Skeletal muscle satellite cell (primary cell): Measurements from ENCODE around the gene FOXC1.

ENCODE experiments used
- H3K27me3 ChIP-seq: 2 replicates; pipeline ENCODE4 v1.7.0; 2013; ENCODE audit warnings: low read length; ENCODE audit not compliant: control insufficient read depth, insufficient read depth
- H3K36me3 ChIP-seq: 2 replicates; pipeline ENCODE4 v1.7.0; 2013; ENCODE audit warnings: mild to moderate bottlenecking, control low read depth, low read length; ENCODE audit not compliant: insufficient read depth
- H3K4me1 ChIP-seq: 2 replicates; pipeline ENCODE4 v1.7.0; 2013; ENCODE audit warnings: low read length; ENCODE audit not compliant: control insufficient read depth, insufficient read depth
- H3K4me2 ChIP-seq: 2 replicates; pipeline ENCODE4 v1.7.0; 2013; ENCODE audit warnings: mild to moderate bottlenecking, low read length
- H3K4me3 ChIP-seq: 2 replicates; pipeline ENCODE4 v1.7.0; 2013; ENCODE audit warnings: low read length
- H3K9ac ChIP-seq: 2 replicates; pipeline ENCODE4 v1.7.0; 2013; ENCODE audit warnings: mild to moderate bottlenecking, low read depth, low read length, moderate library complexity
- H3K9me3 ChIP-seq: replicated peaks from 2 replicates; pipeline ENCODE4 v1.7.0; 2013; ENCODE audit warnings: mild to moderate bottlenecking, control low read depth, low read length

Gene FOXC1

DNA sequence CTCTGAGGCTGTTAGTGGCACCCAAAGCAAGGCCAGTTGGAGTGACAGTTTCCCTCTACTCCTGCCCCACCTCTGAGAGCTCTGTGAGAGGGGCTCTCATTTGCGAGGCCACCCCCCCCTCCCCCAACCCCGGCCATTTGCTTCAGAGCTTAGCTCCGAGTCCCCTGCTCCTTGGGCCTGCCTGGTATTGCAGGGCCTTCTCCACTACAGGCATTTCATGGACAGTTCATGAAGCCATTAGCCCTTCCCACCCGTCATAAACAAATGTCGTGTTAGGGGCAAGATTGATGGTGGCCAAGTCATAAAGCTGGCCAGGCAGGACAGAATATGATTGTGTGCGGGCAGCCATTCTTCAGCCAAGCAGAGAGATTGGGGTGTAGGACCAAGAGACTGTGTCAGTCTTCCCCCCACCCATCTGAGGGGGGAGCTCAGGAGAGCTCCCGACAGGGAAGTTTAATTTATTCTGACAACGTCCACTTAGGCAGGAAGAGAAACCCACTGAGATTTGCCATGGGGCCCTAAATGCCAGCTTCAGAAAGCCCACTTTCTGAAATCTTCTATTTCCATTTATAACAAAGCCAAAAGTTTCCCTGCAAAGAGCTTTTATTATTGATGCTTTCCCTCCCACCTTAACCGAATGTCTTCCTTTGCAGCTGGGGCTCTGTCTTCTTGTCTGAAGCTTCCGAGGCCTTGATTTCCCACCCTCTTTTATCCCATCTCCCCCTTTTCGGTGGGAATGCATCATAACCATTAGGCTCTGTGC lies 7.2 kb downstream of the FOXC1 start:
- Histone ChIP-seq H3K27me3 (peaks cover 7% of the 10 kb centered on the region), H3K9me3 (no peaks in the 10 kb centered on the region), H3K4me3 (no peak overlapping the region), H3K36me3 (no peaks in the 10 kb centered on the region), H3K9ac (no peak overlapping the region), H3K4me1 (peaks cover 17% of the 10 kb centered on the region), H3K4me2 (no peak overlapping the region)

DNA sequence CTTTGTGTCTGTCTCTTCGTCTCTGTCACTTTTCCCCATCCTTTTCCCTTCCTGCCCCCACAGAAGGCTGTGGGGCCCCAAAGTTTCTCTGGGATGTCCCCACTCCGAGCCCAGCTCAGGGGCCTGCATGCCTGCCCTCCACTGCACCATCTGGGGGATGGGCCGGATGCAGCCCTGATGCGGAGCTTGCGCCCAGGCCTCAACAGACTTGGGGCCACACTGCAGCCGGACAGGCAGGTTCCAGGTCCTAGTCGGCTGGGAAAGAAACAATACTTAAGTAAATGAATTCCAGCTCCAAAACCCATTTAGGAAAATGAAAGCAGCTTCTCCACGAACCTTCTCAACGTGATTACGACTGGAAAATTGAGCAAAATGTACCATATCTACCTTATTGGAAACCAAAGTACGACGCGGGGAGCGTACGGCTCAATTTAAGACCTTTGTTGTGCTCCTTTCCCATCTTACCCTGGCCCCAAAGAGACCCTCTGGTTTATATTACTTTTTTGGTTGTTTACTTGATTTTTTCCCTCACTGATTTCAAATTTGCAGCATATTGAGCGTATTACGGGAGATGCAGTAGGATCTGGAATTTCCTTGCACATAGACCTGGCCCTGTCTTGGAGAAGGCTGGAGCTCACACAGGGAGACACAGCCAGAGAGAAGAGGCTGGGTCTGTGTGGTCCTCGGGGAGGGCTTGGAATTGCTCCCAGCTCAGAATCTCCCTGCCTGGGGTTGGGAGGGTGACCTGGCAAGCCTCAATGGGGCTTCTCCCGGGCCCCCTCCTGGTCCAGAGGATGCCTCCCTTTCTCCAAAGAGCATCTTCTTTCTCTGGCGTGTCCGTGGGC lies 8.0 kb downstream of the FOXC1 start:
- H3K36me3 ChIP-seq = no peaks in the 10 kb centered on the region
- H3K4me3 ChIP-seq = no peak overlapping the region
- no peak overlapping the region for H3K9ac ChIP-seq
- no peak overlapping the region for H3K4me2 ChIP-seq
- peaks cover 7% of the 10 kb centered on the region for H3K27me3 ChIP-seq
- H3K9me3 ChIP-seq = no peaks in the 10 kb centered on the region
- H3K4me1 ChIP-seq = peaks cover 9% of the 10 kb centered on the region

DNA sequence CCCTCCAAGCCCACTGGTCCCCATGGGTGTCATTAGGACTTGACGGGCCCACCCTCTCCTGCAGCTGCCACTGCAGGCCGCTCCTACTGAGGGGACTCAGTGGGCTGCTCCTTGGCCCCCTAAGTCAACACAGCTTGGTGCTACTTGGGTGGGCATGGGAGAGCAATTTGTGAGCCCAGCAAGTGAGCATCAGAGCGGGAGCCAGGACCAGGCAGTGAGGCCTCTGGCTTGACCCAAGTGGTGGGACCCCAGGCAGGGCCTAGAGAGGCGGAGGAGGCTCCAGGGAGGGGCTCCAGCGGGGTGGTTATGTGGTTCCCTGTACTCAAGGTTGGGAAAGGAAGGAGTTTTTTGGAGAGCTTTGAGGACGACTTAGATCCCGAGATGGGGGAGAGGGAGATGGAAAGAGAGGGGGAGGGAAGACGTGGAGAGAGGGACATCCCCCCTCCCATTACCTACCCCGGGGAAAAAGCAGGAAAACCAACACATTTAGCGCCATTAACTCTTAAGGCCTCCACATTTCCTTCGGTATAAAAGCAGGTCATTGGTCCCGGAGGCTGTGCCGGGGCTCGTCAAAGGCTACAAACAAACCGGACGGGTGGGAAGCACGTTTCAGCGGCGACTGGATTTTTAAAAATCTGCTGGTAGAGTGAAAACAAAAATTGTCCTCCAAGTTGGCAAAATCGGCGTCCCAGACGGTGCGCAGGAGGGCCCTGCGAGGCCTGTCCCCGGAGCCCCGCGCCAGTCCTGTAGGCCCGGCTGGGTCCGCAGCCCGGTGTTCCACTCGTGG lies 8.8 kb downstream of the FOXC1 start:
- Histone ChIP-seq H3K4me3 (no peak overlapping the region), H3K4me2 (no peak overlapping the region), H3K27me3 (peaks cover 7% of the 10 kb centered on the region), H3K36me3 (no peaks in the 10 kb centered on the region), H3K9me3 (no peaks in the 10 kb centered on the region), H3K4me1 (peaks cover 6% of the 10 kb centered on the region), H3K9ac (no peak overlapping the region)

DNA sequence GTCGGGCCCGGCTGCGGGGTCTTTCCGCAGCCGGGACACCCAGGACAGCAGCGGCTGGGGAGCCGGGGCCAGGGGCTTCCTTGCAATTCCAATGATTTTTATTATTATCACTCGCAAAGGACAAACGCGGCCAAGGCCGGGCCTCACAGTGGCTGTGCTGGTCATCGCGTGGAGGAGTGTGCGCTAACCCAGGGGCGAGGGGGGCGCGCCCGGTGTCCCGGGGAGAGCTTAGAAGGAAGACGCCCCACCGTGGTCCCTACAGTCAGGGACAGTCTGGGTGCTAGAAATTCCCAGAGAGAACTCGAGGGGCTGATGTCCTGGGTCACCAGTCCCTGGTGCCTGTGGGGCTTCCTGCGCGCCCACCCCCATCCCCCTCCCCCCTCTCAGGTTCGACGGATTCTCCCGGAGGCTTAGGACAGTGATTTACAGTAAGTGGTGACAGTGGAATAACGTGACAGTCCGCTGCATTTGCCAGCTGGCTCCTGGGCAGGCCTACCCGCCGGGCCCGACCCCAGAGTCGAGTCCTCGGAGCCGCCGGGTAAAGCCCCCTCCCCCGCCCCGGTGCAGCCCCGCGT lies 9.5 kb downstream of the FOXC1 start:
- H3K4me1 ChIP-seq = peaks cover 6% of the 10 kb centered on the region
- H3K27me3 ChIP-seq = peaks cover 7% of the 10 kb centered on the region
- no peaks in the 10 kb centered on the region for H3K9me3 ChIP-seq
- no peak overlapping the region for H3K9ac ChIP-seq
- no peak overlapping the region for H3K4me3 ChIP-seq
- H3K36me3 ChIP-seq = no peaks in the 10 kb centered on the region
- H3K4me2 ChIP-seq = no peak overlapping the region

DNA sequence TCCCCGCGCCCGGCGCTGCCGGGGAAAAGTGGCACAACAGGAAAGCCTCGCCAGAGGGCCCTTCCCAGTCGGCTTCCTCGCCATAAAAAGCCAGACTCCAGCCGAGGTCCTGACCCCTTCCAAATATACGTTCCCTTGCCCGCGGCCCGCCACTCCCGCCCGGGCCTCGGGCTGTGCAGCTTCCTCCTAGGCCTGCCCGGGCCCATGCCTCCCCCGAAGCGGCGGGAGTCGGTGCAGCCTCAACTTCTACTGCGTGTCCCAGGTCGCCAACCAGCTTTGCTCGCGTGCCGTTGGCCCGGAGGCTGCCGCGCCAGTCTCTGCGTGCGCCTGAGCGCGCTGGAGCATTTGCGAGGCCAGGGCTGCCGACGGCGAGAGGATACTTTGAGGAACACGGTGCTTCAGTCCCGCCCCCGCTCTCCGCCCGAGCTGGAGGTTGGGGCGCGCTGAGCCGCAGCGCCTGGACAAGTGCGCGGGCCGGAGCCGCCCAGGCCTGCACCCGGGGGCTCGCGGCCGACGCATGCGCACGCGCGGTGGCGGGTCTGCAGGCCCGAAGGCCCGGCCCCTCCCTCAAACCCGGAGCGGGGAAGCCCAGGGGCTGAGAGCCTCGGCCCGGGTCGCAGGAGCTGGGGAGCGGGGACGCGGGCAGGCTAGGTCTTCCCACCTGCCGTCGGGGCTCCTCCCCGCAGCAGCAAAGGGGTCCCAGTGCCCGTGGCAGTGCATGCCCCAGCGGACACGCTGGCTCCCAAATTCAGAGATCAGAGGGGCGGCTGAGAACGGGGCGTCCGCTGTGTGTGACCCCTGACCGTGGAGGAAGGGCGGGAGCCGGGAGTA lies 10.2 kb downstream of the FOXC1 start:
- Histone ChIP-seq H3K4me1 (peaks cover 6% of the 10 kb centered on the region), H3K4me2 (peak overlapping the region; percentile 72), H3K27me3 (peaks cover 8% of the 10 kb centered on the region), H3K4me3 (peak overlapping the region; percentile 56), H3K36me3 (no peaks in the 10 kb centered on the region), H3K9me3 (no peaks in the 10 kb centered on the region), H3K9ac (no peak overlapping the region)

DNA sequence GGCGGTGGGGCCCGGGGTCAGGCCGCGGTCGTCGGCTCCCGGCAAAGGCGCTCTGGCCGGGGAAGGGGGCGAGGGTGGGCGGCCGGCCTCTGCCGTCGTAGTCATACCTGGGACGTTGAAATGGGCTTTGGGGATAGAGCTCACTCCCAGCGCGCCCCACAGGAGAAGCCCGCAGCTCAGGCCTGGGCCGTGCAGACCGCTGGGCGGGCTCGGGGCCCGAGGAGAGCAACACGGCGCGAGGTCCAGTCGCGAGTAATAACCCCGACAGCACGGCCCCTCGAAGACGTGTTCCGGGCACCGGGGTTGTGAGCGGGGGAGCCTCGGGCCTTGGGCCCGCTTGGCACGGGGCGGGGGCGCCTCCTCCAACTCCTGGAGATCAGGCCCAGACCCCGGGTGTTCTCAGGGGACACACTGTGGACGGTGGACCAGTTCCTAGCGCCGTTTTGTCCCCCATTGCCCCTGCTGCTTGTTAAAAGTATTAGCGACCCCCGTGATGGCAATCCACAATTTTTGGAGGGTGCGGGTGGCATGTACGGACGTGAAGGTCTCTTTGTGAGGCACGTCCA lies 10.9 kb downstream of the FOXC1 start:
- Histone ChIP-seq H3K9me3 (no peaks in the 10 kb centered on the region), H3K36me3 (no peaks in the 10 kb centered on the region), H3K4me2 (no peak overlapping the region), H3K27me3 (peaks cover 15% of the 10 kb centered on the region), H3K4me3 (no peak overlapping the region), H3K9ac (no peak overlapping the region), H3K4me1 (peaks cover 10% of the 10 kb centered on the region)

DNA sequence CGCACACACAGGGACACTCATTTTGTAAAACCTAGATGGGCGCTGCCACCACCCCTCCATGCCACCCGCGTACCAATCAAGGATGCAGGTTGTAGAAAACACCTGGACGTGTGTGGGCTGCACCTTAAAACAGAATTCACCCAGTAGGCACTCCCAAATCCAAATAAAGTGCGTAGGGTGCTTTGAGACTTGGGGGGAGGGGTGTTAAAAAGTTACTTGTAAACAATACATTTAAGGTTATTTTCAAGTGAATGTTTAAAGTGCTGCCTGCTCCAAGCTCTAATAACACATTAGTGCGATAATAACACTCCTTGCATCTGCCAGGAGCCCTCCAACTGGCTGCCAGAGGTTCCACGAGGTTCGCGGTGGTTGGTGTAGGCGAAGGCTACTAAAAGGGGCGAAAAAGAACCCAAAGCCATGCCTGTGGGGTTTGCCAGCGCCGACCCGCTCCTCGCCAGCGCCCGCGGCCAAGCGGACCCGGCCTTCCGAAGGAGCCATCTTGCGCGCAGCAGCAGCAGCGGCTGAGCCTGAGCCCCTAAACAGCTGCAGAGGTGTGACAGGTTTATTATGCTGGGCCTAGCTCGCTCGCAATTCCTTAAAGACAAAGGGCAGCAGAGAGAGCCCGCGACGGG lies 11.5 kb downstream of the FOXC1 start:
- Histone ChIP-seq H3K4me3 (no peak overlapping the region), H3K4me1 (peaks cover 10% of the 10 kb centered on the region), H3K27me3 (peaks cover 20% of the 10 kb centered on the region), H3K9ac (no peak overlapping the region), H3K36me3 (no peaks in the 10 kb centered on the region), H3K4me2 (no peak overlapping the region), H3K9me3 (no peaks in the 10 kb centered on the region)

DNA sequence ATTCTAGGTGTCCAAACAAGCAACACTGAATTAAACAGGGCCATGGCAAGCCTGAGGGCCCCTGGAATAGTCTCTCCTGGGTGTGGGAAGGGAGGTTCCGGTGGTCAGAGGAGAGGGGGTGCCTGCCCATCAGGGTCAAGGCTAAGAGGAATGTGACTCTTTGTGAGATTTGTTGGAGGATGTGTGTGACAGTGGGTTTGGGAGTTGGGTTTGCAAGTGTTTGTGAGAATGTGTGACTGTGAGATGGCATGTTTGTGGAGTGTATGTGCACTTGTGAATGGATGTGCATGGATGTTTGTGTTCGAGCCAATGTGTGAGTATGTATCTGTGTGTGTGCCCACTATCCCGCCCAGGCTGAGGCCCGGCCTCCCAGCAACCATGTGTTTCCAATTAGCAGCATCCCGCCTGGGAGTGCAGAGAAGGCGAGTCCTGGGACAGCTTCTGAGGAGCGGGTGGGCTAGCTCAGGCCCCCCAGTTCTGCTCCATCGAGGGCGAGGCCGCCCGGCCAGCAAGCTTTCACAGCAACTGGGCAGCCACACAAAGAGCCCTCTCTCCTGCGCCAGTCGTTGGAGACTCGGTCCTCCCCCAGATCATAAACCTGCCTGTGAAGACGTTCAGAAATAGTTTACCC lies 12.6 kb downstream of the FOXC1 start:
- Histone ChIP-seq H3K4me2 (no peak overlapping the region), H3K4me3 (no peak overlapping the region), H3K36me3 (no peaks in the 10 kb centered on the region), H3K27me3 (peaks cover 26% of the 10 kb centered on the region), H3K4me1 (peaks cover 10% of the 10 kb centered on the region), H3K9ac (no peak overlapping the region), H3K9me3 (no peaks in the 10 kb centered on the region)

DNA sequence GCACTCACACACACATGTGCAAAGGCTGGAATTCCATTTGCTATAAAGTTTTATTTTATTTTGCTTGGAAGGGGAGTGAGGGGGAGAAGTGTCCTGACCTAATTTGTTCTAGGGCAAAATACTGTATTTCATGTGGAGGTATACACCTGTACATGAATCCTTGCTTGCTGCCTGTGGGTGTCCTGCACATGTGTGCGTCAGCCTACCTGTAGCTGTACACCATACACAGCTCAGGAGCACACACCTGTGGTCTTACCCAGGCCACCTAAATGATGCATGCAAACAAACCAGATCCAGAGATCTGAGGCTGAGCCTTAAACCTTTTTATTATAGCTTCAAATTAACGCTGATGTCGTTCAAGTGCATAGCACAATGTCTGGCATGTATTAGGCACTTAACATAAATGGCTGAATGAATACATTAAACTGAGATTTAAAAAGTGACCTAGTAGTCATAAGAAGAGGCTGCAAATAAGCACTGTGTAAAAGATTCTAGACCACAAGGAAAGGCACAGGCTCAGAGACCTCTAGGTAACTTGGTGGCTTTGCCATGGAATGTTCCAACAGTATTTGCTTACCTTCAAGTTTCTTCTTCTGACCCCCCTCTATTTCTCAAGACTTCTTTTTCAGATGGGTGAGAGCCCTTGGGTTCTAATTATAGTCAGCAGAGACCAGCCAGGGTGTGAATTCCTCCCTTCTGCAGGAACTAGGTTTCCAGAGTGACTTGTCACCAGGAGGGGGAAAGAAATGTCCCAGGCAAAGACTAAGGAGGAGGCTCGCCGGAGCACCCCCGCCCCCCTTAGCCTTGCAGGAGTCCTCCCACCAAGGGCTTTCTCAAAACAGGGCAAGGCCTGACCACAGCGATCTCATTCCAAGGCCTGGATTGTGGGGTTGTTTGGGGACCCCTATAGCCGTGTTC lies 13.4 kb downstream of the FOXC1 start:
- Histone ChIP-seq H3K36me3 (no peaks in the 10 kb centered on the region), H3K9ac (no peak overlapping the region), H3K4me3 (no peak overlapping the region), H3K9me3 (no peaks in the 10 kb centered on the region), H3K4me1 (peaks cover 10% of the 10 kb centered on the region), H3K27me3 (peaks cover 26% of the 10 kb centered on the region), H3K4me2 (no peak overlapping the region)
